C4-2B (cell line): ENCODE measurements around the gene MAP6D1.

Experiments used
- CTCF ChIP-seq: fragments of 450-650 bp; conservative IDR thresholded peaks from 2 replicates; pipeline ENCODE4 v1.5.1; 2017; ENCODE audit warnings: mild to moderate bottlenecking
- ZFX ChIP-seq: fragments of 450-650 bp; IDR thresholded peaks from 2 replicates; pipeline ENCODE4 v1.6.1; 2017

- TF ChIP-seq CTCF, result no peak
- TF ChIP-seq ZFX, result no peak
These were observed 27.4 kb downstream of the MAP6D1 start for GRCh38 chr3:183797996-183798395.
